ENCODE results near the gene FGA.
A peak's percentile ranks its signal among the peaks of the same experiment; 100 is the strongest.

FGA gene

DNA sequence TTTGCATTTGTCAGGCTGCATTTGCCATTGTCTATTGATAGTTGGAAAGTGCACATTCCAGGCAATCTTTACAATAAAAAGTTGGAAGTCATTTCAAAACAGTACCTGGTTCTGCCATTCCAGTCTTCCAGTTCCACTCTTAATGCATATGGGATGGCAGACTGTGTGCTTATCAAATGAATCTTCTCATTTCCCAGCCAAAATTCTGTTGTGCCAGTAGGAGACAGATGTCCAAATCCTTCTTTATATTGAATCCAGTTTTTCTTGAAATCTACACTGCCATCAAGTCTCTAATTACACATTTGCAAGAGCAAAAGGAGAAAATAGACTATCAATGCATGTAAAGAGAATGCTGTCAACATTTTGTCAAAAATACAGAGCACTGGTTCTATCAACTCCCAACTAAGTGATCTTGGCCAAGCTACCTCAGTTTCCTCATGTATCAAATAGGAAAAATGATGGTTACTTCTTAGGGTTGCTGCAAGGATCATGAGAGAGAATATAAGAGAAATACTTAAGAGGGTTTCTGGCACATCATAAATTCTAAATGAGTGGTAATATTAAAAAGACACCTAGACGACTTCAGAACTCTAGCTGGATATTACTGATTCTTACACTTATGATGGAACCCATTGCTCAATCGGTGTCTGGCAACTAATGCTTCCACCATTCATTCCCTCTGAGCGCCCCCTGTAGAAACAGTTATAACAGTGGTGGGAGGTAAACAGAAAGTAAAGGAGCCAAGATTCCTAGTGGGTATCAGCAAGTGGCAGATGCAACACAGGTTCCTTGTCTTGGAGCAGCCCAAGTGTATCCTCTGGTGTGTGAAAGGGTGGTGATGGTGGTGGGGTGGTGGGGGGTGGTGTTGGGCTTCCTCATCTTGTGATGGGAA is 18.1 kb upstream of the FGA start:
- no peaks in the 10 kb centered on the region for H3K27me3 ChIP-seq (ENCODE audit: insufficient read depth, low read length)
- H2BK5ac ChIP-seq (ENCODE audit: low read depth, low read length, poor library complexity): no peak overlapping the region
- H4K12ac ChIP-seq (ENCODE audit: low read depth, low read length): no peak overlapping the region
- no peak overlapping the region for H2AK5ac ChIP-seq (ENCODE audit: low read length)
- no peaks in the 10 kb centered on the region for H3K79me1 ChIP-seq (ENCODE audit: low read length)
- H3K36me3 ChIP-seq (ENCODE audit: control insufficient read depth in 1 of 2, insufficient read depth in 2 of 2, low read length in 2 of 2): no peaks in the 10 kb centered on the region
- H3K4me1 ChIP-seq (ENCODE audit: control insufficient read depth in 1 of 2, insufficient read depth in 2 of 2, low read length in 2 of 2): no peaks in the 10 kb centered on the region
- H2BK120ac ChIP-seq (ENCODE audit: insufficient read depth, low read length, poor library complexity): no peak overlapping the region
- H3K79me2 ChIP-seq (ENCODE audit: control insufficient read depth, insufficient read depth, low read length, poor library complexity): no peaks in the 10 kb centered on the region
- no peak overlapping the region for H3K9ac ChIP-seq (ENCODE audit: low read length)
- H4K8ac ChIP-seq (ENCODE audit: low read depth, low read length): no peak overlapping the region
- H3K9me3 ChIP-seq (ENCODE audit: insufficient read depth, low read depth, low read length): no peaks in the 10 kb centered on the region
- no peak overlapping the region for H3K23ac ChIP-seq (ENCODE audit: low read length)
- no CpG with 5 or more reads among the region's 3 CpGs for WGBS (ENCODE audit: extremely low coverage, insufficient coverage, insufficient read length)
- H3K18ac ChIP-seq (ENCODE audit: low read length): no peak overlapping the region
- H3K14ac ChIP-seq (ENCODE audit: low read length): no peak overlapping the region
- no peak overlapping the region for H3K27ac ChIP-seq (ENCODE audit: low read depth, low read length)
- H3K4ac ChIP-seq (ENCODE audit: low read depth, low read length): no peak overlapping the region
- no peak overlapping the region for H3K4me3 ChIP-seq (ENCODE audit: low read depth, low read length)
- no peak overlapping the region for H2BK12ac ChIP-seq (ENCODE audit: low read length)
- DNase-seq: no peak
- no peak overlapping the region for H2AFZ ChIP-seq (ENCODE audit: insufficient read depth, low read length, poor library complexity)
- H3K4me2 ChIP-seq (ENCODE audit: low read length): no peak overlapping the region
- no peak overlapping the region for H4K91ac ChIP-seq (ENCODE audit: low read depth, low read length)

DNA sequence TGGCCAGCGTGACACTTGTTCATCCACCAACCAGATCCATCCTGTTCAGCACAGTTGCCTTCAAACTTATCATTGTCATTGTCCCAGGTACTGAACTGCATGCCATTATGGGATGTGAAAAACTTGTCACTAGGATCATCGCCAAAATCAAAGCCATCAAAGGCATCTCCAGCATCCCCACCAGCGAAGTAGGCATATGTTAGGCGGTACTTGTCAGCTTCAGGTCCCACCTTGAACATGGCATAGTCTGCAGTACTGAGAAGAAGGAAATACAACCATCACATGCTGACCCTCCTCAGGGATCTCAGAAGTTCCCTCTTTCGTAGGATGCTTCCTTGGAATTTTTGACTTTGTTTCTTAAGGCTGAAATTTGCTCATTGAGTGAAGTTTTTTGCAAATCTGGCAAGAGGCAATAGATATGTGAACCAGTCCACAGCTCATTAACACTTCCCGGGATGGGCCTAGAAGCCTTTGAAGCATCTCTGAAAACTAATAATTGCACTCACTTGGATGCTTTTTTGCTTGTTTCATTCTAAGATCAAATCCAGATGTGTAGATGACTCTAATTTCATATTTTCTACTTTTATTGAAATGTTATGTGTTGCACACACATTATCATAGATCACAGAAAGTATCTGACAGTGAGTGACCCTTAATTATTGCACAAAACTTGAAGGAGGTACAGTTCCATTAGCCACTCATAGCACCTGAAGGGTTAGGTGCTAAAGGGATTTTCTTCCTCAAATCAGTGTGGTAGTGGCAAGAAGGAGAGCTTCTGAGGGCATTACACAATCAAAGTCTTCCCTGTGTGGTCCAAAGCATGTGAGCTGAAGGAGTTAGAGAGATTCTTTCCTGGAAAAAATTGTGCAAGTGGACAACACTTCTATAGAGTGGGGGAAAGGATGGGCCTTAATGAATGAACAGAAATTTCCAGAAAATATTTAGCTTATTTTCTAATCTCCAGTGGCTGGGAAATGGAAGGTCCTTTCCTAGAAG is 16.5 kb upstream of the FGA start:
- no peaks in the 10 kb centered on the region for H3K27me3 ChIP-seq (ENCODE audit: insufficient read depth, low read length)
- no peak overlapping the region for H2AK5ac ChIP-seq (ENCODE audit: low read length)
- no peak overlapping the region for H3K4ac ChIP-seq (ENCODE audit: low read depth, low read length)
- no peak overlapping the region for H2BK12ac ChIP-seq (ENCODE audit: low read length)
- H3K79me1 ChIP-seq (ENCODE audit: low read length): no peaks in the 10 kb centered on the region
- no peak overlapping the region for H3K9ac ChIP-seq (ENCODE audit: low read length)
- no CpG with 5 or more reads among the region's 6 CpGs for WGBS (ENCODE audit: extremely low coverage, insufficient coverage, insufficient read length)
- H4K12ac ChIP-seq (ENCODE audit: low read depth, low read length): no peak overlapping the region
- H4K8ac ChIP-seq (ENCODE audit: low read depth, low read length): no peak overlapping the region
- H3K9me3 ChIP-seq (ENCODE audit: insufficient read depth, low read depth, low read length): no peaks in the 10 kb centered on the region
- no peak overlapping the region for H3K18ac ChIP-seq (ENCODE audit: low read length)
- H3K4me3 ChIP-seq (ENCODE audit: low read depth, low read length): no peak overlapping the region
- no peaks in the 10 kb centered on the region for H3K79me2 ChIP-seq (ENCODE audit: control insufficient read depth, insufficient read depth, low read length, poor library complexity)
- no peak overlapping the region for H2AFZ ChIP-seq (ENCODE audit: insufficient read depth, low read length, poor library complexity)
- no peak for DNase-seq
- H3K4me1 ChIP-seq (ENCODE audit: control insufficient read depth in 1 of 2, insufficient read depth in 2 of 2, low read length in 2 of 2): no peaks in the 10 kb centered on the region
- H3K4me2 ChIP-seq (ENCODE audit: low read length): no peak overlapping the region
- no peak overlapping the region for H2BK5ac ChIP-seq (ENCODE audit: low read depth, low read length, poor library complexity)
- no peak overlapping the region for H3K23ac ChIP-seq (ENCODE audit: low read length)
- no peak overlapping the region for H2BK120ac ChIP-seq (ENCODE audit: insufficient read depth, low read length, poor library complexity)
- no peaks in the 10 kb centered on the region for H3K36me3 ChIP-seq (ENCODE audit: control insufficient read depth in 1 of 2, insufficient read depth in 2 of 2, low read length in 2 of 2)
- no peak overlapping the region for H4K91ac ChIP-seq (ENCODE audit: low read depth, low read length)
- no peak overlapping the region for H3K14ac ChIP-seq (ENCODE audit: low read length)
- H3K27ac ChIP-seq (ENCODE audit: low read depth, low read length): no peak overlapping the region

DNA sequence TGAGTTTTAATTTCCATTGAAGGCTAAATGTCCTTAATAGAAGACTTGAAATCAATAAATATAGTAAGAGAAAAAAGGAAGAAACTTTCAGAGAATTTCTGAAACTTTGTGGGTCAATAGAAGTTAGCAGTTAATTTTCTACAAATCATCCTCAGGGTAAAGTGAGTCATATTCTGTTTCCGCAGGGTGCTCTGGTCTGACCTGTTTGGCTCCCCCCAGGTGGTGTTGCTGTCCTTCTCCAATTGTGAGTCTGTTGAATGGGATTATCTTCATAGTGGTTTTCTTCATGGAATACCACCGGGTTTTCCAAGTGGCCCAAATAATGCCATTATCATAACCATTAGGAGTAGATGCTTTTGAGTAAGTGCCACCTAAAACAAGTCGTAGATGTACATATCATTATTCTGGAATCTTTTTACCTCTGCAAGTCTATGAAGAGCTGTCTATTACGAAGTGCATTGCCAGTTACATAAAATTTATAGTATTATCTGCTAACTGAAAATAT is 14.2 kb upstream of the FGA start:
- Histone ChIP-seq H3K9ac (ENCODE audit: low read length) (no peak overlapping the region), H2AK5ac (ENCODE audit: low read length) (no peak overlapping the region), H2BK120ac (ENCODE audit: insufficient read depth, low read length, poor library complexity) (no peak overlapping the region), H2AFZ (ENCODE audit: insufficient read depth, low read length, poor library complexity) (no peak overlapping the region), H2BK12ac (ENCODE audit: low read length) (no peak overlapping the region), H3K4me2 (ENCODE audit: low read length) (no peak overlapping the region), H3K14ac (ENCODE audit: low read length) (no peak overlapping the region), H3K9me3 (ENCODE audit: insufficient read depth, low read depth, low read length) (no peaks in the 10 kb centered on the region), H3K4me3 (ENCODE audit: low read depth, low read length) (no peak overlapping the region), H3K27me3 (ENCODE audit: insufficient read depth, low read length) (no peaks in the 10 kb centered on the region), H3K79me1 (ENCODE audit: low read length) (no peaks in the 10 kb centered on the region), H3K27ac (ENCODE audit: low read depth, low read length) (no peak overlapping the region), H3K79me2 (ENCODE audit: control insufficient read depth, insufficient read depth, low read length, poor library complexity) (no peaks in the 10 kb centered on the region), H3K18ac (ENCODE audit: low read length) (no peak overlapping the region), H3K4ac (ENCODE audit: low read depth, low read length) (no peak overlapping the region), H4K12ac (ENCODE audit: low read depth, low read length) (no peak overlapping the region), H3K36me3 (ENCODE audit: control insufficient read depth in 1 of 2, insufficient read depth in 2 of 2, low read length in 2 of 2) (no peaks in the 10 kb centered on the region), H4K8ac (ENCODE audit: low read depth, low read length) (no peak overlapping the region), H4K91ac (ENCODE audit: low read depth, low read length) (no peak overlapping the region), H3K4me1 (ENCODE audit: control insufficient read depth in 1 of 2, insufficient read depth in 2 of 2, low read length in 2 of 2) (no peaks in the 10 kb centered on the region), H2BK5ac (ENCODE audit: low read depth, low read length, poor library complexity) (no peak overlapping the region), H3K23ac (ENCODE audit: low read length) (no peak overlapping the region)
- no CpG with 5 or more reads among the region's 4 CpGs for WGBS (ENCODE audit: extremely low coverage, insufficient coverage, insufficient read length)
- peak; percentile 3 to 46 for DNase-seq

DNA sequence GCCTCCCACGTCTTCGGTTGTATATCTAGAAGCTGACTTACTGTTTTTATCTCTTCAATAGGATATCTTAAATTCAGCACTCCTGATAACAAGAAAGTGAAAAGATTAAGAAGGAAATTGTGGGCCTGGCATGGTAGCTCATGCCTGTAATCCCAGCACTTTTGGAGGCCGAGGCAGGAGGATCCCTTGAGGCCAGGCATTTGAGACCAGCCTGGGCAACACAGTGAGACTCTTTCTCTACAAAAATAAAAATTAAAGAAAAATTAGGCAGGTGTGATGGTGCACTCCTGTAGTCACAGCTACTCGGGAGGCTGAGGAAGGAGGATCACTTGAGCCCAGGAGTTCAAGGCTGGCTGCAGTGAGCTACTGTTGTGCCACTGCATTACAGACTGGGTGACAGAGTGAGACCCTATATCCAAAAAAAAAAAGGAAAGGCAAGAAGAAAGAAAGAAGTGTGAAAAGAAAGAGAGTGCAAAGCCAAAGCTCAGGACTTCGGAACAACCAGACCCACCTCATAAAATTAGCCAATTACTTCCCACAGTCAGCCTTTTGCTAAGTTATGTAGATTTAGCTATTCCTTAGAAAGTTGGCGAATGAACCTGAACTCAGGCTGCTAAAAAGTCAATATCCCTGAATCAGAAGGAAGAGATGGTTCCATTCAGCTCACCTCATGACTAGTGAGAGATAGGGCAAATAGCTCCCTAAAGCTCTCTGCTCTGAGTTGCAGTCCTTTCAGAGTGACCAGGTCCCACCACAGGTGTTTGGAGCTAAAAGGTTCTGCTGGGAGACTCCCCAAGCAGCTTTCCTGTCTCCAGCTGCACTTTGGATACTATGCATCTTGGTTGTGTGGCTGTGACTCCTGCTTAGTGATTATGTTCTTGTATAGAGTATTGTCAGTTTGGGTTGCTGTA is 12.7 kb upstream of the FGA start:
- Histone ChIP-seq H2BK5ac (ENCODE audit: low read depth, low read length, poor library complexity) (no peak overlapping the region), H3K79me2 (ENCODE audit: control insufficient read depth, insufficient read depth, low read length, poor library complexity) (no peaks in the 10 kb centered on the region), H3K79me1 (ENCODE audit: low read length) (no peaks in the 10 kb centered on the region), H4K8ac (ENCODE audit: low read depth, low read length) (no peak overlapping the region), H3K4me1 (ENCODE audit: control insufficient read depth in 1 of 2, insufficient read depth in 2 of 2, low read length in 2 of 2) (no peaks in the 10 kb centered on the region), H4K12ac (ENCODE audit: low read depth, low read length) (no peak overlapping the region), H3K14ac (ENCODE audit: low read length) (no peak overlapping the region), H3K18ac (ENCODE audit: low read length) (no peak overlapping the region), H3K27ac (ENCODE audit: low read depth, low read length) (no peak overlapping the region), H3K9me3 (ENCODE audit: insufficient read depth, low read depth, low read length) (no peaks in the 10 kb centered on the region), H2AK5ac (ENCODE audit: low read length) (no peak overlapping the region), H3K4me3 (ENCODE audit: low read depth, low read length) (no peak overlapping the region), H2BK12ac (ENCODE audit: low read length) (no peak overlapping the region), H2AFZ (ENCODE audit: insufficient read depth, low read length, poor library complexity) (no peak overlapping the region), H2BK120ac (ENCODE audit: insufficient read depth, low read length, poor library complexity) (no peak overlapping the region), H3K27me3 (ENCODE audit: insufficient read depth, low read length) (no peaks in the 10 kb centered on the region), H3K4ac (ENCODE audit: low read depth, low read length) (no peak overlapping the region), H3K23ac (ENCODE audit: low read length) (no peak overlapping the region), H4K91ac (ENCODE audit: low read depth, low read length) (no peak overlapping the region), H3K36me3 (ENCODE audit: control insufficient read depth in 1 of 2, insufficient read depth in 2 of 2, low read length in 2 of 2) (no peaks in the 10 kb centered on the region), H3K4me2 (ENCODE audit: low read length) (no peak overlapping the region), H3K9ac (ENCODE audit: low read length) (no peak overlapping the region)
- no CpG with 5 or more reads among the region's 6 CpGs for WGBS (ENCODE audit: extremely low coverage, insufficient coverage, insufficient read length)
- DNase-seq: no peak
